ENCODE measurements around the gene YWHAE. TPM values are rescaled to one million over a fixed set of nuclear protein-coding genes. Genes with fewer than 3 reads are reported as not detected.
"Not testable (repeated sequence)": the region's sequence is repeated elsewhere in the genome, so short reads cannot be mapped to it uniquely, and the experiment has no call there.

The YWHAE gene
- total and polyA plus RNA-seq, 5 experiments from 2014 or later = 28.3 to 122 (median 34.2) TPM

DNA sequence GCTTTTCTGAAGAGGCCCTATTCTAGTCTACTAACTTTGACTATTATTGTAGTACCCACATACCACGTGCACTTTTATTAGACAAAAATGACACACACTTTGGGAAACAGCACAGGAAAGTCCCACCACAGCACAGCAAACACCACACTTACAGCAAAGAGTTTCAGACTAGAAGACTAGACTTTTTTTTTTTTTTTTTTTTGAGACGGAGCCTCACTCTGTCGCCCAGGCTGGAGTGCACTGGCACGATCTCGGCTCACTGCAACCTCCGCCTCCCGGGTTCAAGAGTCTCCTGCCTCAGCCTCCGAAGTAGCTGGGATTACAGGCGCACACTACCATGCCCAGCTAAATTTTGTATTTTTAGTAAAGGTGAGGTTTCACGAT lies 20.1 kb downstream of the YWHAE start:
- Mint-ChIP-seq H3K4me1 (peaks cover 33 to 91% (median 79%) of the 10 kb centered on the region in 4 donors), H3K27me3 (no peaks in the 10 kb centered on the region), H3K9me3 (no peaks in the 10 kb centered on the region), H3K4me3 (peak overlapping the region in 9 of 10 donors; percentile 4 to 76 (median 61)), H3K27ac (peak overlapping the region; percentile 15 to 89 (median 60)), H3K36me3 (peaks cover 0 to 50% (median 0%) of the 10 kb centered on the region in 3 donors)
- POLR2A ChIA-PET = interaction anchor here (1.1 to 1.2 kb wide), 2 partner anchors 38 to 135 kb away, joined by 3 read pairs; no protein-coding TSS in a partner anchor
- DNase-seq (peak in 1 of 10 donors; percentile 18), ATAC-seq (peak; percentile 41 to 55)

DNA sequence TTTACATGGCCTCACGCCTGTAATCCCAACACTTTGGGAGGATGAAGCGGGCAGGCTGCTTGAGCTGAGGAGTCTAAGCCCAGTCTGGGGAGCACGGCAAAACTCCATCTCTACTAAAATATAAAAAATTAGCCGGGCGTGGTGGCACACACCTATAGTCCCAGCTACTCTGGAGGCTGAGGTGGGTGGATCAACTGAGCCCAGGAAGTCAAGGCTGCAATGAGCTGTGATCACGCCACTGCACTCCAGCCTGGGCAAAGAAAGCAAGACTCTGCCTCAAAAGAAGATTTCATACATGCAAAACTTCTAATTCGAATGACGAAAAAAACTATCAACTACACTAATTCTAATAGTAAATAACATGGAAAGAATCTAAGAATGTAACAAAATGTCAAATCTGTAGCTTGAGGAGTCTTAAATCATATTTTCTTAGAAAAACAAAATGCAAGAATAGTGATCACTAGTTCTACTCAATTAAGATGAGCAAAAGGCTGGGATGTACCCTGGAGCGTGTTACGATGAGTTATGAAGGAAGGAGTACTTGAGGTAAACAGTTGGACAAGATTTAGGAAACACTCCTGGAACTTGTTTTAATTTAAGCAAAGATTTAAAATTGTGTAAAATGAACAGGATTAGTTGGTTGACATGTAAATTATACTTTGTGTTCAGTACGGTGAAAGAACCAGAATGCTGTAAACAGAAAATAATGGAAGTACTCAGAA lies 20.7 kb downstream of the YWHAE start:
- POLR2A ChIA-PET = interaction anchor here (1.1 kb wide), 1 partner anchor 37 kb away, joined by 3 read pairs; no protein-coding TSS in a partner anchor
- H3K36me3 Mint-ChIP-seq = peaks cover 0 to 48% (median 0%) of the 10 kb centered on the region in 3 donors
- H3K27ac Mint-ChIP-seq = peak overlapping the region; percentile 15 to 89 (median 47)
- no peaks in the 10 kb centered on the region for H3K9me3 Mint-ChIP-seq
- H3K4me1 Mint-ChIP-seq = peaks cover 39 to 92% (median 82%) of the 10 kb centered on the region in 4 donors
- H3K4me3 Mint-ChIP-seq = peak overlapping the region in 9 of 10 donors; percentile 24 to 76 (median 61)
- DNase-seq (no peak), ATAC-seq (peak in 1 of 2 donors; percentile 22)
- H3K27me3 Mint-ChIP-seq = no peaks in the 10 kb centered on the region

DNA sequence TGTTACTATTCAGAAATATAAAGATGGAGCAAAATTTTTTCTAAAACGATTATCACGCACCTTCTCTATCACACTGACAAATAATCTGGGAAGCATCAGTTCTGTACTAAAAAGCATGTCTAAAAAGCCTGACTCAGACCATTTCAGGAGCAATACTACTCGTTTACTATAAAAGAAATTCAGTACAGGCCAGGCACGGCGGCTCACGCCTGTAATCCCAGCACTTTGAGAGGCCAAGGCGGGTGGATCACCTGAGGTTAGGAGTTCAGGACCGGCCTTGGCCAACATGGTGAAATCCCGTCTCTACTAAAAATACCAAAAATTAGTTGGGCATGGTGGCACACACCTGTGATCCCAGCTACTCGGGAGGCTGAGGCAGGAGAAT lies 21.6 kb downstream of the YWHAE start:
- Mint-ChIP-seq H3K4me1 (peaks cover 40 to 97% (median 87%) of the 10 kb centered on the region in 4 donors), H3K36me3 (peaks cover 0 to 52% (median 0%) of the 10 kb centered on the region in 3 donors), H3K4me3 (peak overlapping the region in 5 of 10 donors; percentile 7 to 43 (median 39)), H3K27ac (peak overlapping the region in 7 of 10 donors; percentile 14 to 89 (median 68))
- not testable (repeated sequence) for DNase-seq, ATAC-seq, H3K27me3 Mint-ChIP-seq, H3K9me3 Mint-ChIP-seq
- POLR2A ChIA-PET = interaction anchor here (0.8 kb wide), 1 partner anchor 247 kb away, joined by 5 read pairs; no protein-coding TSS in a partner anchor

DNA sequence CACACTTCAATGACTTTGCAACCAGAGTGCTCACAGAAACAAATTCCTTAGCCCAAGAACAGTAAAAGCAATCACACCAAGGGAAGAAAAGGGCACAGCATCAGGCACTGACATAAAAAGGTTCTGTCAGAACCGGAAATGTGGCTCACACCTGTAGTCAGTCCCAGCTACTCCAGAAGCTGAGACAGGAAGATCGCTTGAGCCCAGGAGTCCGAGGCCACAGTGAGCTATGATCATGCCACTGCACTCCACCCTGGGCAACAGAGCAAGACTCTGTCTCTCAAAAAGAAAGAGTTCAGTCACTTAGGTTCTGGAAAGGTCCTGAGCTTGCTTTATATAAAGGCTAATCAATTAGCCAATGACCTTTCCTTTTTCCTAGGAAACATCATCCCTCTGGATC lies 22.7 kb downstream of the YWHAE start:
- H3K4me3 Mint-ChIP-seq = peak overlapping the region in 8 of 10 donors; percentile 4 to 59 (median 41)
- no peak for DNase-seq

DNA sequence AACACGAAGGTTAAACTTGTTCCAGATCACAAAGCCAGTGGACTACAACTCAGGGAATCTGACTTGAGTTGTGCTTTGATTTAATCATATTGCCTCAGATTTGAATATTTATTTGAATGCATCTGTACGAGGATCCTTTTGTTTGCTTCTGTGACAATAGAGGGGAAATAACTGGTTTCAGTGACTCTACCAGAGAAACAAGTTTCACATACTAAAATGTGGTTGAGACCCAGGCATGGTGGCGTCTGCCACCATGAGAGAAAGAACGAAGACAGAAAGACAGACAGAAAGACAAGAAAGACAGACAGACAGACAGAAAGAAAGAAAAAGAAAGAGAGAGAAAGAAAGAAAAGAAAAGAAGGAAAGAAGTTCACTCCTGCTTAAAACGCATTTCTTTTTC lies 24.0 kb downstream of the YWHAE start:
- ATAC-seq = peak in 1 of 2 donors; percentile 11
- no peak for DNase-seq
- Mint-ChIP-seq H3K9me3 (no peaks in the 10 kb centered on the region), H3K27ac (peak overlapping the region; percentile 15 to 93 (median 84)), H3K4me1 (peaks cover 42 to 94% (median 88%) of the 10 kb centered on the region in 4 donors), H3K27me3 (no peaks in the 10 kb centered on the region), H3K4me3 (peak overlapping the region; percentile 20 to 84 (median 72)), H3K36me3 (peaks cover 0 to 58% (median 0%) of the 10 kb centered on the region in 3 donors)
- POLR2A ChIA-PET = interaction anchor here (0.9 to 1.0 kb wide), 2 partner anchors 23 to 80 kb away, joined by 4 to 5 read pairs; partner anchors contain the start of gene CRK

More for the DNA sequence above, 22.7 kb downstream of the YWHAE start:
- H3K36me3 Mint-ChIP-seq = peaks cover 0 to 56% (median 0%) of the 10 kb centered on the region in 3 donors
- H3K4me1 Mint-ChIP-seq = peaks cover 43 to 96% (median 92%) of the 10 kb centered on the region in 4 donors
- H3K27me3 Mint-ChIP-seq = no peaks in the 10 kb centered on the region
- POLR2A ChIA-PET = interaction anchor here (1.0 to 1.1 kb wide), 2 partner anchors 12 to 22 kb away, joined by 3 to 4 read pairs; no protein-coding TSS in a partner anchor
- H3K9me3 Mint-ChIP-seq = no peaks in the 10 kb centered on the region
- H3K27ac Mint-ChIP-seq = peak overlapping the region; percentile 49 to 93 (median 68)
- ATAC-seq = no peak

DNA sequence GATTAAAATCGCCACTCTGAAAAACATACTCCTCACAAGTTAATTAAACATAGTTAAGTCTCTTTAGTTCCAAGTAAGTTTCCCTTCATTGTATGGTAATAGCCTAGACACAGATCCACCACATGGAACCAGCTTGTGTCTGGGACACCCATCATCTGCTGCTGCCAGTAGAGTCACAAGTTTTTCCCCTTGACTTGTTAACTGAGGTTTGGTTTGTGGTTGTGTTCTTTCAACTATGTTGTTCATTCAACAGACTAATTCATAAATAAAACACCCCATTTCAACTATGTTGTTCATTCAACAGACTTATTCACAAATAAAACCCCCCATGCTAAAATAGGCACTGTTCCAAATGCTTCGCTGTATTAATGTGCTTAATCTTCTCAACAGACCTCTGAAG lies 24.4 kb downstream of the YWHAE start:
- H3K36me3 Mint-ChIP-seq = peaks cover 0 to 59% (median 0%) of the 10 kb centered on the region in 3 donors
- H3K4me1 Mint-ChIP-seq = peaks cover 42 to 93% (median 85%) of the 10 kb centered on the region in 4 donors
- peak overlapping the region; percentile 15 to 93 (median 84) for H3K27ac Mint-ChIP-seq
- POLR2A ChIA-PET = no interaction called here
- no peak for DNase-seq
- no peaks in the 10 kb centered on the region for H3K9me3 Mint-ChIP-seq
- H3K4me3 Mint-ChIP-seq = peak overlapping the region in 9 of 10 donors; percentile 43 to 82 (median 70)
- no peaks in the 10 kb centered on the region for H3K27me3 Mint-ChIP-seq
- peak; percentile 64 to 65 for ATAC-seq

DNA sequence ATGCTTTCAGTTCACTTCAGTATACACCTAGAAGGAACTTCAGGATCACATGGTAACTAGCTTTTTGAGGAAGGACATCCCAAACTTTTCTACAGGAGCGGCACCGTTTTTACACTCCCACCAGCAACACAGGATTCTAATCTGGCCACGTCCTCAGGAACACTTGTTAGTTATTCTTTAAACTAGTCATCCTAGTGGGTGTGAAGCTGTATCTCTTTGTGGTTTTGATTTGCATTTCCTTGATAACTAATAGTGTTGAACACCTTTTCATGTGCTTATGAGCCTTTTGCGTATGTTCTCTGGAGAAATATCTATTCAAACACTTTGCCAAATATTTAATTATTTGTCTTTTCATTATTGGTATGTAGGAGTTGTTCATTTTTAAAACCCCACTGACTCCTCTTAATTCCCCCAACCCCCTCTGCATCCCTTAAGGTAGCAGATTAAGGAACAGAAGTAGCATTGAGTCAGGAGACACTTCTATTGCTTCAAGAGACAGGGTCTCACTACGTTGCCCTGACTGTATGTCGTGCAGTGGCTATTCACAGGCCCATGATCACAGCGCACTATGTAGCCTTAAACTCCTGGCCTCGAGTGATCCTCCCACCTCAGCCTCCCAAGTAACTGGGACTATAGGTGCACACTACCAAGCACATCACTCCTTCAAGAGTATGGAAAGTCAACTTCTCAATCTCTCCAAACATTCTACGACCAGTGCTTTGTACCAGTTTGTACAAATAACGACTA lies 25.4 kb downstream of the YWHAE start:
- ATAC-seq (peak; percentile 35 to 53), DNase-seq (peak in 1 of 10 donors; percentile 18)
- no peaks in the 10 kb centered on the region for H3K27me3 Mint-ChIP-seq
- H3K4me3 Mint-ChIP-seq = peak overlapping the region; percentile 43 to 82 (median 72)
- H3K4me1 Mint-ChIP-seq = peaks cover 38 to 91% (median 78%) of the 10 kb centered on the region in 4 donors
- H3K9me3 Mint-ChIP-seq = no peaks in the 10 kb centered on the region
- peaks cover 0 to 59% (median 0%) of the 10 kb centered on the region in 3 donors for H3K36me3 Mint-ChIP-seq
- POLR2A ChIA-PET = no interaction called here
- H3K27ac Mint-ChIP-seq = peak overlapping the region; percentile 49 to 93 (median 77)

DNA sequence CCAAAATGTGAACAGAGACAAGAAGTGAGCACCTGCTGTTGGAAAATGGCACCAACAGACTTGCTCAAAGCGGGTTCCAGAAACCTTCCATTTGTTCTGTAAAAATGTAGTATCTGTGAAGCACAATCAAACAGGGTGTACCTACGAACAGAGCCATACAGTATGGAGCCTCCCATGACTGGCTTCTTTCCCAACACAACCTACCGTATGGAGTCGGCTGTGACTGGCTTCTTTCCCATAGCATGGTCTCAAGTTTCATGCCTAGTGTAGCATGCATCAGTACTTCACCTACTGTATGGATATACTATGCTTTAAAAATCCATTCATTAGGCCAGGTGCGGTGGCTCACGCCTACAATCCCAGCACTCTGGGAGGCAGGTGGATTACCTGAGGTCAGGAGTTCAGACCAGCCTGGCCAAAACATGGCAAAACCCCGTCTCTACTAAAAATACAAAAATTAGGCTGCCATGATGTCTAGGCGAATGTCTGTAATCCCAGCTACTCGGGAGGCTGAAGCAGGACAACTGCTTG lies 26.2 kb downstream of the YWHAE start:
- Mint-ChIP-seq H3K36me3 (peaks cover 0 to 55% (median 0%) of the 10 kb centered on the region in 3 donors), H3K4me3 (peak overlapping the region in 3 of 10 donors; percentile 11 to 76 (median 20)), H3K9me3 (no peaks in the 10 kb centered on the region), H3K27me3 (no peaks in the 10 kb centered on the region), H3K4me1 (peaks cover 36 to 88% (median 76%) of the 10 kb centered on the region in 4 donors), H3K27ac (peak overlapping the region in 7 of 10 donors; percentile 33 to 93 (median 71))
- ATAC-seq (no peak), DNase-seq (no peak)
- POLR2A ChIA-PET = interaction anchor here (0.7 kb wide), 1 partner anchor 24 kb away, joined by 3 read pairs; no protein-coding TSS in a partner anchor

DNA sequence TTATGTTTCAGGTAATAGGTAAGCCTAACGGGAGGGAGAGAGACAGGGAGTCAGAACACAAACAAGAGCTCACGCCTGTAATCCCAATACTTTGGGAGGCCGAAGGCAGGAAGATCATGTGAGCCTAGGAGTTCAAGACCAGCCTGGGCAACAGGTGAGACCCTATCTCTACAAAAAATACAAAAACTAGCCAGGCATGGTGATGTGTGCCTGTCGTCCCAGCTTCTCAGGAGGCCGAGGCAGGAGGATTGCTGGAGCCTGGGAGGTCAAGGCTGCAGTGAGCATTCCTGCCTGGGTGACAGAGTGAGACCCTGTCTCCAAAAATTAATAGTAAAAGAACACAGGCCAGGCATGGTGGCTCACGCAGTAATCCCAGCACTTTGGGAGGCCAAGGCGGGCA lies 27.4 kb downstream of the YWHAE start:
- no peak for ATAC-seq
- Mint-ChIP-seq H3K4me3 (peak overlapping the region in 2 of 10 donors; percentile 11 to 60), H3K4me1 (peaks cover 33 to 86% (median 71%) of the 10 kb centered on the region in 4 donors), H3K27me3 (no peaks in the 10 kb centered on the region), H3K9me3 (no peaks in the 10 kb centered on the region), H3K36me3 (peaks cover 0 to 47% (median 0%) of the 10 kb centered on the region in 3 donors), H3K27ac (peak overlapping the region in 8 of 10 donors; percentile 15 to 85 (median 61))
- POLR2A ChIA-PET = no interaction called here
- no peak for DNase-seq

DNA sequence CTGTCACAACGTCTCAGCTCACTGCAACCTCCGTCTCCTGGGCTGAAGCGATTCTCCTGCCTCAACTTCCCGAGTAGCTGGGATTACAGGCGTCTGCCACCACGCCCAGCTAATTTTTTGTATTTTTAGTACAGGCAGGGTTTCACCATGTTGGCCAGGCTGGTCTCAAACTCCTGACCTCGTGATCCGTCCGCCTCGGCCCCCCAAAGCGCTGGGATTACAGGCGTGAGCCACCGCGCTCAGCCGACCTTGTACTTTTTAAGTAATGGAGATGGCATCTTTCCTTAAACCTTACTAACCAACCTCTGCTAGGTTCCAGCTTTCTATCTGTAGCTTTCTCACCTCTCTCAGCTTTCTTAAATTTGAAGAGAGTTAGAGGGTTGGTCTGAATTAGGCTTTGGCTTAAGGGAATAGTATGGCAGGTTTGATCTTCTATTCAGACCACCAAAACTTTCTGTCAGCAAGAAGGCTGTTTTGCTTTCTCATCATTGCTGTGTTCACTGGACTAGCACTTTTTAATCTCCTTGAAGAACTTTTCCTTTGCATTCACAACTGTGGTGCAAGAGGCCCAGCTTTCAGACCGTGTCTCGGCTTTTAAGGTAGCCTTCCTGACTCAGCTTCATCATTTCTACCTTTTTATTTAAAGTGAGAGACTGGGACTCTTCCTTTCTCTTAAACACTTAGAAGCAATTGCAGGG lies 28.0 kb downstream of the YWHAE start:
- Mint-ChIP-seq H3K36me3 (peaks cover 0 to 50% (median 0%) of the 10 kb centered on the region in 3 donors), H3K4me1 (peaks cover 35 to 86% (median 71%) of the 10 kb centered on the region in 4 donors), H3K27me3 (no peaks in the 10 kb centered on the region), H3K9me3 (no peaks in the 10 kb centered on the region), H3K4me3 (peak overlapping the region in 2 of 10 donors; percentile 9 to 60), H3K27ac (peak overlapping the region; percentile 5 to 85 (median 61))
- DNase-seq = no peak
- ATAC-seq = no peak
- POLR2A ChIA-PET = interaction anchor here (0.7 kb wide), 3 partner anchors 27 to 185 kb away, joined by 3 to 4 read pairs (median 4); no protein-coding TSS in a partner anchor

DNA sequence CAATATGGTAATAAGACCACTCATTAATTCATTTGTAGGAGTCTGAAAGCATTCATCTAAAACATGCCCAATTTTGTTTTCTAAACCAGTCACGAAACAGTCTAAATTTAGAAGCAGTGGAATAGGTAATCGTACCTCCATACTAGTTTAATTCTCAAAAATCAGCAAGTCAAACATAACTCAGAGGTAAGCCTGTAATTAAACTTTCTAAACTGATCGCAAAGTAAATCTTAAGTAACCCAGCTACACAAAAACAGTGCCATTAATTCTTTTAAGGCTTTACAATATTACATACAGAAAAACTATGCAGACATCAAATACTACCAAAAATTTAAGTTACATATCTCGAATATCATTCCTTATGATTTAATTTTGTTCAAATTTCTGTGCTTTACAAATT lies 31.4 kb downstream of the YWHAE start:
- H3K27me3 Mint-ChIP-seq = no peaks in the 10 kb centered on the region
- no peak for DNase-seq
- no peaks in the 10 kb centered on the region for H3K9me3 Mint-ChIP-seq
- no peak overlapping the region for H3K4me3 Mint-ChIP-seq
- H3K36me3 Mint-ChIP-seq = peaks cover 0 to 64% (median 4%) of the 10 kb centered on the region in 3 donors
- no peak for ATAC-seq
- peak overlapping the region in 2 of 10 donors; percentile 20 to 73 for H3K27ac Mint-ChIP-seq
- H3K4me1 Mint-ChIP-seq = peaks cover 18 to 71% (median 58%) of the 10 kb centered on the region in 4 donors
- POLR2A ChIA-PET = interaction anchor here (0.5 to 0.9 kb wide), 2 partner anchors 23 to 78 kb away, joined by 3 read pairs; no protein-coding TSS in a partner anchor

All from naive thymus-derived CD8-positive, alpha-beta T cell (primary cell).